ENCODE measurements around the gene ARHGAP1.

ARHGAP1 gene

GRCh38 chr11:46736615-46737014 lies 36.2 kb upstream of the ARHGAP1 start:
- no peaks in the 10 kb centered on the region for H3K4me1 ChIP-seq
- no peak overlapping the region for H3K4me3 ChIP-seq
- no peaks in the 10 kb centered on the region for H3K9me3 ChIP-seq (replicated peaks in 1 of 11)
- H3K27ac ChIP-seq = no peak overlapping the region
- TF ChIP-seq Cebpa-rat (IDR thresholded peaks at IDR 0.05) = no peak
- no peaks in the 10 kb centered on the region for H4K20me1 ChIP-seq
- H3K9ac ChIP-seq = no peak overlapping the region
- no peaks in the 10 kb centered on the region for H3K27me3 ChIP-seq
- H3K36me3 ChIP-seq = peaks cover 7 to 34% (median 26%) of the 10 kb centered on the region in 11 experiments
- H3K4me2 ChIP-seq = no peak overlapping the region

GRCh38 chr11:46736146-46736545 lies 35.7 kb upstream of the ARHGAP1 start:
- H3K9me3 ChIP-seq (replicated peaks in 1 of 11) = no peaks in the 10 kb centered on the region
- H3K9ac ChIP-seq = no peak overlapping the region
- peaks cover 2 to 30% (median 21%) of the 10 kb centered on the region in 11 experiments for H3K36me3 ChIP-seq
- no peaks in the 10 kb centered on the region for H3K27me3 ChIP-seq
- no peak overlapping the region for H3K4me2 ChIP-seq
- H4K20me1 ChIP-seq = no peaks in the 10 kb centered on the region
- H3K4me1 ChIP-seq = no peaks in the 10 kb centered on the region
- H3K27ac ChIP-seq = no peak overlapping the region
- no peak for TF ChIP-seq Cebpa-rat (IDR thresholded peaks at IDR 0.05)
- H3K4me3 ChIP-seq = no peak overlapping the region

GRCh38 chr11:46733234-46733633 lies 32.8 kb upstream of the ARHGAP1 start:
- H3K4me3 ChIP-seq = no peak overlapping the region
- no peak overlapping the region for H3K9ac ChIP-seq
- H3K27ac ChIP-seq = no peak overlapping the region
- no peak for TF ChIP-seq Cebpa-rat (IDR thresholded peaks at IDR 0.05)
- H3K4me1 ChIP-seq = no peaks in the 10 kb centered on the region
- H3K9me3 ChIP-seq (replicated peaks in 1 of 11) = no peaks in the 10 kb centered on the region
- no peaks in the 10 kb centered on the region for H3K27me3 ChIP-seq
- no peaks in the 10 kb centered on the region for H4K20me1 ChIP-seq
- 0 out of 22 replicates have a peak, but pooled peaks cover 0 to under 1% (median 0%) of the 10 kb centered on the region in 11 experiments for H3K36me3 ChIP-seq
- H3K4me2 ChIP-seq = no peak overlapping the region

DNA sequence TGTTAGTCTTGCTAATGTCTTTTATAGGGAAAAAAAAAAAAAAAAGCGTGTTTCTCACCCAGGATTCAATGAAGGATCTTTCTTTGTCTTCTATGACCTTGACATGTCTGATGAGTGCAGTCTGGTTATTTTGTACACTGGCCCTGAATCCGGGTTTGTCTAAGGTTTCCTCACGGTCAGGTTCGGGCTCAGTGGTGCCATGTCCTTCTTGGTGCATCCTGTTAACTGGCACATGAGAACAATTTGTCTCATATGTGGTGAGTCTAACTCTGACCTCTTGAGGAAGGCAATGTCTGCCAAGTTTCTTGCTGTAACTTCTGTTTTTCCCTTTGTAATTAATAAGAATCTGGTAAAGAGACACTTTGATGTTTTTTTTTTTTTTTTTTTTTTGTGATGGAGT lies 31.1 kb upstream of the ARHGAP1 start:
- no peak overlapping the region for H3K4me3 ChIP-seq
- TF ChIP-seq Cebpa-rat (IDR thresholded peaks at IDR 0.05) = no peak
- H3K4me2 ChIP-seq = no peak overlapping the region
- no peaks in the 10 kb centered on the region for H3K4me1 ChIP-seq
- H3K27ac ChIP-seq = no peak overlapping the region
- no peaks in the 10 kb centered on the region for H3K36me3 ChIP-seq
- no peaks in the 10 kb centered on the region for H3K9me3 ChIP-seq (replicated peaks in 1 of 11)
- no peaks in the 10 kb centered on the region for H4K20me1 ChIP-seq
- H3K27me3 ChIP-seq = no peaks in the 10 kb centered on the region
- no peak overlapping the region for H3K9ac ChIP-seq

- Histone ChIP-seq H3K36me3 (no peaks in the 10 kb centered on the region), H3K4me2 (no peak overlapping the region), H3K9me3 (replicated peaks in 1 of 11) (no peaks in the 10 kb centered on the region), H4K20me1 (no peaks in the 10 kb centered on the region), H3K27me3 (no peaks in the 10 kb centered on the region), H3K9ac (no peak overlapping the region), H3K4me1 (peaks cover 0 to 4% (median 1%) of the 10 kb centered on the region in 10 experiments; a peak in 11 of 20 replicates), H3K4me3 (no peak overlapping the region), H3K27ac (no peak overlapping the region)
- TF ChIP-seq Cebpa-rat (IDR thresholded peaks at IDR 0.05) = no peak
Observed at GRCh38 chr11:46729110-46730027, 28.9 kb upstream of the ARHGAP1 start.

GRCh38 chr11:46728659-46729040 lies 28.2 kb upstream of the ARHGAP1 start:
- Histone ChIP-seq H3K9me3 (replicated peaks in 1 of 11) (no peaks in the 10 kb centered on the region), H3K4me3 (no peak overlapping the region), H3K27me3 (no peaks in the 10 kb centered on the region), H4K20me1 (no peaks in the 10 kb centered on the region), H3K9ac (no peak overlapping the region), H3K4me1 (peaks cover 0 to 11% (median 8%) of the 10 kb centered on the region in 10 experiments; a peak in 13 of 20 replicates), H3K4me2 (no peak overlapping the region), H3K36me3 (no peaks in the 10 kb centered on the region), H3K27ac (no peak overlapping the region)
- no peak for TF ChIP-seq Cebpa-rat (IDR thresholded peaks at IDR 0.05)

- Histone ChIP-seq H3K9me3 (replicated peaks in 1 of 11) (no peaks in the 10 kb centered on the region), H3K4me3 (no peak overlapping the region), H3K27ac (no peak overlapping the region), H3K4me1 (peaks cover 0 to 16% (median 13%) of the 10 kb centered on the region in 10 experiments; a peak in 13 of 20 replicates), H3K9ac (no peak overlapping the region), H3K36me3 (no peaks in the 10 kb centered on the region), H4K20me1 (no peaks in the 10 kb centered on the region), H3K27me3 (no peaks in the 10 kb centered on the region), H3K4me2 (no peak overlapping the region)
- no peak for TF ChIP-seq Cebpa-rat (IDR thresholded peaks at IDR 0.05)
Observed at GRCh38 chr11:46727952-46728658, 27.7 kb upstream of the ARHGAP1 start.

- TF ChIP-seq Cebpa-rat (IDR thresholded peaks at IDR 0.05) = no peak
- Histone ChIP-seq H3K4me3 (no peak overlapping the region), H3K9ac (no peak overlapping the region), H3K27me3 (no peaks in the 10 kb centered on the region), H3K4me2 (no peak overlapping the region), H3K4me1 (peaks cover 0 to 17% (median 13%) of the 10 kb centered on the region in 10 experiments; a peak in 13 of 20 replicates), H3K27ac (no peak overlapping the region), H4K20me1 (no peaks in the 10 kb centered on the region), H3K9me3 (replicated peaks in 1 of 11) (no peaks in the 10 kb centered on the region), H3K36me3 (no peaks in the 10 kb centered on the region)
Observed at GRCh38 chr11:46726206-46726862, 25.9 kb upstream of the ARHGAP1 start.

All from BLaER1 treated with 17β-estradiol and CSF1 and Interleukin-3, amounts not matched to agents 10 nM and 100 nM (cell line).